GM12878 (cell line): ENCODE data around the gene EIF2S3B. TPM values are rescaled to one million over a fixed set of nuclear protein-coding genes. Genes with fewer than 3 reads are reported as not detected.
A peak's percentile ranks its signal among the peaks of the same experiment; 100 is the strongest.

ENCODE experiments used
- CBX5 ChIP-seq: sonication (generic); IDR thresholded peaks from 2 replicates; pipeline ENCODE4 v1.6.1; 2016; ENCODE audit warnings: low read depth, moderate library complexity, mild to moderate bottlenecking, inconsistent platforms
- CHD1 ChIP-seq: IDR thresholded peaks from 2 replicates; pipeline ENCODE4 v1.6.1; 2012; ENCODE audit warnings: low read depth, low read length, improper control_type of control experiment
- CHD2 ChIP-seq: IDR thresholded peaks from 2 replicates; pipeline ENCODE4 v1.6.1; 2011; ENCODE audit warnings: low read depth, low read length, improper control_type of control experiment, borderline replicate concordance
- ETV6 ChIP-seq, 2 experiments: fragments of 450-650 bp in 1 of 2; IDR thresholded peaks in 1 of 2; conservative IDR thresholded peaks in 1 of 2; 2 replicates each; pipeline ENCODE4 v1.6.1; 2014; ENCODE audit warnings: antibody characterized with exemption in 1 of 2, borderline replicate concordance in 1 of 2, low read depth in 1 of 2, mild to moderate bottlenecking in 1 of 2, moderate library complexity in 1 of 2
- FOS ChIP-seq: IDR thresholded peaks from 3 replicates; pipeline ENCODE4 v1.6.1; 2011; ENCODE audit warnings: borderline replicate concordance; ENCODE audit not compliant: insufficient read length; ENCODE audit errors: extremely low read depth
- IRF5 ChIP-seq: fragments of 450-650 bp; IDR thresholded peaks from 2 replicates; pipeline ENCODE4 v1.6.1; 2017; ENCODE audit warnings: borderline replicate concordance
- NRF1 ChIP-seq: conservative IDR thresholded peaks from 2 replicates; pipeline ENCODE4 v1.6.1; 2011; ENCODE audit warnings: mild to moderate bottlenecking, low read depth, low read length, improper control_type of control experiment
- POLR2AphosphoS5 ChIP-seq: IDR thresholded peaks from 2 replicates; pipeline ENCODE4 v1.6.1; 2011; ENCODE audit warnings: mild to moderate bottlenecking, low read length, inconsistent platforms
- RELB ChIP-seq: fragments of 450-650 bp; IDR thresholded peaks from 2 replicates; pipeline ENCODE4 v1.6.1; 2017; ENCODE audit warnings: low read depth, mild to moderate bottlenecking, moderate library complexity
- SMARCA5 ChIP-seq: fragments of 450-650 bp; IDR thresholded peaks from 2 replicates; pipeline ENCODE4 v1.6.1; 2017; ENCODE audit warnings: mild to moderate bottlenecking
- polyA plus RNA-seq, 11 experiments: library from polyadenylated mRNA; depleted of rRNA in 4 of 11; unstranded in 6 of 11; stranded (reverse) in 5 of 11; fragments of >200 nt; fragmentation: Nextera tagmentation in 4 of 11; fragmentation: Illumina TruSeq in 1 of 11; extraction: Ambion mirVana in 4 of 11; extraction: Trizol in 1 of 11; gene quantifications; 1 replicate in 1 of 11; 2 replicates in 10 of 11; pipeline versions ENCODE4 v1.2.1 to v1.2.3, GENCODE V29; 2011 to 2016; ENCODE audit warnings: inconsistent platforms in 2 of 11, missing spikeins in 2 of 11, low read depth in 1 of 11
- total RNA-seq, 4 experiments: library from RNA; depleted of rRNA in 3 of 4; stranded (reverse); fragments of >200 nt in 3 of 4; fragmentation: Illumina TruSeq in 1 of 4; extraction: Trizol in 1 of 4; gene quantifications; 2 replicates each; pipeline versions ENCODE4 v1.2.1 to v1.2.3, GENCODE V29; 2013 to 2021

The EIF2S3B gene
- total and polyA plus RNA-seq, 10 of the 15 experiments (the other 5 are each of a cell fraction or from before 2014, with no cell fraction given) = 0.18 to 2.2 (median 1.4) TPM; not detected in 1

DNA sequence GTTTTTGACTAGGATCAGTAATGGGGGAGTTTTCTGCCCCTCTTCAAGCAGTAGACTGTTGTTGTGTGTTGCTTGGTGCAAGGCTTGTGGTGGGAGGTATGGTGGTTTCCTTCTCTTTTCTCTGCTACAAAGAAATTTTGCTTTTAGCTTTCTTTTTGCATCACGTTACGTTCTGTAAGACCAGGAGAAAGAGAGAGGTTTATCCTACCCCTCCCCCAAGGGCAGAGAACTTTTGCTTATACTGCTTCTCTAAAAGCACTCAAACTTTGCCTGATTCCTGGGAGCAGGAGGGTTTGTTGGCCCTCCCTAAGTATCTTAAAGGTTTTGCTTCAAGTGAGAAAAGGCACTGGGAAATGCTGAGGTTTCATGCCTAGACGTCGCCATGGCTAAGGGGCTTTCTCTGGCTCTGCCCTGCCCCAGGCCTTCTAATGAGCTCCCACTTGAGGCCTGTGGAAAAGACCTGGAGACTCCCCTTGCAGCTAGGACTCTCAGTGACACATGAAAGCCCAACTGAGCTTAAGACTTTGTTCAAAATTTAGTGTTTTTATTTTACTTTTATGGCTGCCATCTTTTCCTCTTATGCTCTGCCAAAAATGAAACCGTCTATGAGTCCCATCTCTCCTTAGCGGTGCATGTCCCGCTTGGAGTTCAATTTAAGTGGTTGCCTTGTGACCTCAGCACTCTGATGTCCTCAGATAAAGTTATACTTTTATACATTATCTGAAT is 49.2 kb downstream of the EIF2S3B start (continued):
- TF ChIP-seq POLR2AphosphoS5 = peak; percentile 8; the same call in 1 of the 2 replicates
- no peak for TF ChIP-seq CHD1
- TF ChIP-seq FOS = no peak
- TF ChIP-seq ETV6 (conservative IDR thresholded peaks at IDR 0.05 in 1 of 2, IDR thresholded peaks at IDR 0.05 in 1 of 2; ENCODE audit: borderline replicate concordance in 1 of 2, low read depth in 1 of 2) = no peak
- no peak for TF ChIP-seq SMARCA5
- TF ChIP-seq CBX5 = peak; percentile 28; the same call in 1 of the 2 replicates
- TF ChIP-seq IRF5 = no peak
- TF ChIP-seq NRF1 = no peak
- no peak for TF ChIP-seq CHD2
- no peak for TF ChIP-seq RELB
